HCT116 (cell line): ENCODE results near the gene RCC1. TPM values are rescaled to one million over a fixed set of nuclear protein-coding genes. Genes with fewer than 3 reads are reported as not detected.

Experiments used
- ATAC-seq: fragments of 200-7000 bp; cut with Tn5 transposase; 2 replicates; pipeline ENCODE4 v1.9.1; 2020; ENCODE audit warnings: mild to moderate bottlenecking, moderate library complexity
- BruUV-seq: library from RNA; stranded (reverse); fragments of 400-500 nt; replicated peaks from 2 replicates; lab custom pipeline; 2021; lab: Mats Ljungman, UMichigan
- CTCF ChIA-PET: fragments of 300-600 bp; sonication (Branson Sonifier 250); formaldehyde crosslinking; loops from one replicate; lab custom pipeline; 2021; ENCODE audit warnings: antibody characterized with exemption; lab: Charles Lee
- POLR2A ChIA-PET: fragments of 300-600, 350-600 bp; sonication (Branson Sonifier 250); formaldehyde crosslinking; loops from one replicate; lab custom pipeline; 2021; ENCODE audit warnings: antibody characterized with exemption; lab: Charles Lee
- RAD21 ChIA-PET, 2 experiments: fragments of 300-600 bp; sonication (Branson Sonifier 250); formaldehyde crosslinking; loops; one replicate each; lab custom pipeline; 2023; ENCODE audit warnings: low total read pairs in 2 of 2; ENCODE audit not compliant: uncharacterized antibody in 2 of 2, unreplicated experiment in 2 of 2, low non-redundant PET in 1 of 2; lab: Charles Lee
- DNase-seq: peaks from one replicate; pipeline ENCODE4 v3.0.0-alpha.2; 2010; ENCODE audit warnings: low read depth, low spot score
- H2AFZ ChIP-seq: fragments of 200-600 bp; shearing (Covaris generic), sonication (generic); 2 replicates; pipeline ENCODE4 v1.6.1; 2017; ENCODE audit warnings: low read depth, mixed run types, mixed read lengths, antibody characterized with exemption, low read length; ENCODE audit not compliant: poor library complexity, severe bottlenecking
- H3K27ac ChIP-seq: 2 replicates; pipeline ENCODE4 v1.5.1; 2012; ENCODE audit warnings: low read depth, low read length
- H3K27me3 ChIP-seq: fragments of 200-600 bp; sonication (generic); 2 replicates; pipeline ENCODE4 v1.6.1; 2016; ENCODE audit warnings: mixed run types, low read length, mixed read lengths; ENCODE audit not compliant: insufficient read depth
- H3K36me3 ChIP-seq, 2 experiments: fragments of 200-500 bp in 1 of 2; fragments of 200-600 bp in 1 of 2; sonication (Bioruptor generic) in 1 of 2; sonication (generic) in 1 of 2; 2 replicates each; pipeline versions ENCODE4 v1.5.1 to v1.6.1; 2014 to 2016; ENCODE audit warnings: low read length in 2 of 2, inconsistent platforms in 1 of 2, mixed read lengths in 1 of 2, mixed run types in 1 of 2; ENCODE audit not compliant: insufficient read depth in 2 of 2, control insufficient read depth in 1 of 2
- H3K4me1 ChIP-seq, 2 experiments: fragments of 200-600 bp in 1 of 2; sonication (generic) in 1 of 2; 2 replicates each; pipeline versions ENCODE4 v1.5.1 to v1.6.1; 2012 to 2017; ENCODE audit warnings: low read length in 2 of 2, inconsistent platforms in 1 of 2, mild to moderate bottlenecking in 1 of 2, mixed read lengths in 1 of 2, mixed run types in 1 of 2, moderate library complexity in 1 of 2; ENCODE audit not compliant: insufficient read depth in 2 of 2, control insufficient read depth in 1 of 2
- H3K4me2 ChIP-seq: fragments of 200-600 bp; sonication (generic); 2 replicates; pipeline ENCODE4 v1.6.1; 2017; ENCODE audit warnings: mixed run types, low read length, mixed read lengths
- H3K4me3 ChIP-seq, 2 experiments: fragments of 200-600 bp in 1 of 2; sonication (generic) in 1 of 2; replicated peaks in 1 of 2; 2 replicates each; pipeline ENCODE4 v1.5.1; 2011 to 2016; ENCODE audit warnings: low read length in 2 of 2, control low read depth in 1 of 2, low read depth in 1 of 2, mild to moderate bottlenecking in 1 of 2, mixed read lengths in 1 of 2, mixed run types in 1 of 2
- H3K79me2 ChIP-seq: fragments of 200-600 bp; sonication (generic); 2 replicates; pipeline ENCODE4 v1.6.1; 2017; ENCODE audit warnings: mild to moderate bottlenecking, mixed run types, low read length, moderate library complexity, mixed read lengths; ENCODE audit not compliant: insufficient read depth
- H3K9ac ChIP-seq: fragments of 200-600 bp; sonication (generic); 2 replicates; pipeline ENCODE4 v1.6.1; 2016; ENCODE audit warnings: low read length, mixed read lengths
- H3K9me2 ChIP-seq: fragments of 200-600 bp; sonication (generic), shearing (Covaris generic); 2 replicates; pipeline ENCODE4 v1.6.1; 2017; ENCODE audit warnings: mixed run types, mild to moderate bottlenecking, moderate library complexity; ENCODE audit not compliant: insufficient read depth
- H3K9me3 ChIP-seq, 2 experiments: fragments of 200-500 bp in 1 of 2; fragments of 200-600 bp in 1 of 2; sonication (Bioruptor generic) in 1 of 2; sonication (generic) in 1 of 2; 2 replicates each; pipeline ENCODE4 v1.6.1; 2014 to 2017; ENCODE audit warnings: low read length in 2 of 2, mixed read lengths in 2 of 2, inconsistent platforms in 1 of 2, low read depth in 1 of 2, mild to moderate bottlenecking in 1 of 2, mixed run types in 1 of 2, moderate library complexity in 1 of 2; ENCODE audit not compliant: control insufficient read depth in 1 of 2, insufficient read depth in 1 of 2
- H4K20me1 ChIP-seq: fragments of 200-600 bp; sonication (generic), shearing (Covaris generic); 2 replicates; pipeline ENCODE4 v1.6.1; 2017; ENCODE audit warnings: mixed run types, mild to moderate bottlenecking, moderate library complexity; ENCODE audit not compliant: insufficient read depth
- CBX3 ChIP-seq: IDR thresholded peaks from 2 replicates; pipeline ENCODE4 v1.6.1; 2012; ENCODE audit warnings: low read depth
- ELF1 ChIP-seq: IDR thresholded peaks from 2 replicates; pipeline ENCODE4 v1.6.1; 2012; ENCODE audit warnings: low read depth, borderline replicate concordance
- EZH2 ChIP-seq: fragments of 200-600 bp; sonication (generic); IDR thresholded peaks from 2 replicates; pipeline ENCODE4 v1.6.1; 2017; ENCODE audit warnings: antibody characterized with exemption, mixed run types
- EZH2phosphoT487 ChIP-seq: fragments of 200-600 bp; IDR thresholded peaks from 2 replicates; pipeline ENCODE4 v1.6.1; 2018; ENCODE audit warnings: antibody characterized with exemption, borderline replicate concordance
- FOSL1 ChIP-seq: IDR thresholded peaks from 2 replicates; pipeline ENCODE4 v1.6.1; 2012; ENCODE audit warnings: low read depth
- JUND ChIP-seq: IDR thresholded peaks from 2 replicates; pipeline ENCODE4 v1.6.1; 2012
- POLR2AphosphoS5 ChIP-seq: IDR thresholded peaks from 2 replicates; pipeline ENCODE4 v1.6.1; 2011; ENCODE audit warnings: mild to moderate bottlenecking, low read depth, low read length, moderate library complexity
- RAD21 ChIP-seq: IDR thresholded peaks from 2 replicates; pipeline ENCODE4 v1.6.1; 2012; ENCODE audit warnings: low read depth, mild to moderate bottlenecking
- SIN3A ChIP-seq: IDR thresholded peaks from 2 replicates; pipeline ENCODE4 v1.6.1; 2012; ENCODE audit warnings: low read depth
- SP1 ChIP-seq: IDR thresholded peaks from 2 replicates; pipeline ENCODE4 v1.6.1; 2012; ENCODE audit warnings: low read depth
- TCF7L2 ChIP-seq: IDR thresholded peaks from 2 replicates; pipeline ENCODE4 v1.7.0; 2011; ENCODE audit warnings: borderline replicate concordance, inconsistent platforms; ENCODE audit not compliant: insufficient read depth, insufficient read length; ENCODE audit errors: extremely low read depth
- ZFX ChIP-seq: fragments of 450-650 bp; IDR thresholded peaks from 2 replicates; pipeline ENCODE4 v1.6.1; 2017
- intact Hi-C: fragments of 100-400 bp; cut with micrococcal nuclease; formaldehyde crosslinking; loops from 2 replicates; pipeline ENCODE4 v1.10.0; 2022
- total RNA-seq: library from RNA; stranded (reverse); gene quantifications from one replicate; pipeline ENCODE4 v1.2.1, GENCODE V29; 2021; ENCODE audit not compliant: unreplicated experiment
- TF ChIP-seq, protein P1 (sequence below), 3 experiments: fragments of 200-600 bp in 1 of 3; sonication (generic) in 1 of 3; IDR thresholded peaks in 2 of 3; conservative IDR thresholded peaks in 1 of 3; 2 replicates each; pipeline ENCODE4 v1.5.1; 2012 to 2017; ENCODE audit warnings: low read depth in 2 of 3, low read length in 2 of 3, antibody characterized with exemption in 1 of 3, borderline replicate concordance in 1 of 3, control low read depth in 1 of 3, mild to moderate bottlenecking in 1 of 3, mixed read lengths in 1 of 3, mixed run types in 1 of 3, moderate library complexity in 1 of 3; ENCODE audit not compliant: insufficient read depth in 1 of 3
- TF ChIP-seq, protein P2 (sequence below): IDR thresholded peaks from 2 replicates; pipeline ENCODE4 v1.6.1; 2012
- TF ChIP-seq, protein P3 (sequence below): IDR thresholded peaks from 2 replicates; pipeline ENCODE4 v1.6.1; 2012; ENCODE audit warnings: low read depth

RCC1 gene
- total RNA-seq, 1 experiment from 2014 or later, result 124 TPM

DNA sequence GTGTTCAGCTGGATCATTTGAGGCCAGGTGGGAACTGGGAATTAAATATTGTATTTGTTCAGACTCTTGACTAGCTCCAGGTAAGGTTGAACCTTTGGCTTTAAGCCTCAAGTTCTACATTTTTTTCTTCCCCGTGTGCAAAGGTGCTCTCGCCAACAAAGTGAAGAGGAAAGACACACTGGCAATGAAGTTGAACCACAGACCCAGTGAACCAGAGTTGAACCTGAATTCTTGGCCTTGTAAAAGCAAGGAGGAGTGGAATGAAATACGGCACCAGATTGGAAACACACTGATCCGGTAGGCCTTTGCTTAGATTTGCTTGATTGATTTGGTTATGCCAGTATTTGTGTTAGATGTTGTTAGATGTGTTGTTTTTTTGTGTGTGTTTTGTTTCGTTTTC is 25.5 kb upstream of the RCC1 start:
- no peak overlapping the region for H2AFZ ChIP-seq
- POLR2A ChIA-PET, result interaction anchor here (0.6 to 1.2 kb wide), 2 partner anchors 24 to 25 kb away, joined by 3 to 4 read pairs; partner anchors contain the start of gene RCC1
- no peak for ATAC-seq
- CTCF ChIA-PET, result no interaction called here
- no peaks in the 10 kb centered on the region for H3K9me2 ChIP-seq
- H4K20me1 ChIP-seq, result no peaks in the 10 kb centered on the region
- DNase-seq, result no peak
- H3K9me3 ChIP-seq, result no peaks in the 10 kb centered on the region
- H3K27me3 ChIP-seq, result no peaks in the 10 kb centered on the region
- H3K79me2 ChIP-seq, result no peaks in the 10 kb centered on the region
- H3K36me3 ChIP-seq, result peaks cover 18 to 27% of the 10 kb centered on the region in 2 experiments; a peak in 3 of 4 replicates
- BruUV-seq, result no TSS peak
- H3K4me2 ChIP-seq, result peak overlapping the region; percentile 58; the same call in 1 of the 2 replicates
- H3K4me1 ChIP-seq, result peaks cover 18 to 31% of the 10 kb centered on the region in 2 experiments
- 0 out of 2 replicates have a peak overlapping the region, but pooled peaks have one; percentile 3 for H3K9ac ChIP-seq
- TF ChIP-seq, protein P1, sequence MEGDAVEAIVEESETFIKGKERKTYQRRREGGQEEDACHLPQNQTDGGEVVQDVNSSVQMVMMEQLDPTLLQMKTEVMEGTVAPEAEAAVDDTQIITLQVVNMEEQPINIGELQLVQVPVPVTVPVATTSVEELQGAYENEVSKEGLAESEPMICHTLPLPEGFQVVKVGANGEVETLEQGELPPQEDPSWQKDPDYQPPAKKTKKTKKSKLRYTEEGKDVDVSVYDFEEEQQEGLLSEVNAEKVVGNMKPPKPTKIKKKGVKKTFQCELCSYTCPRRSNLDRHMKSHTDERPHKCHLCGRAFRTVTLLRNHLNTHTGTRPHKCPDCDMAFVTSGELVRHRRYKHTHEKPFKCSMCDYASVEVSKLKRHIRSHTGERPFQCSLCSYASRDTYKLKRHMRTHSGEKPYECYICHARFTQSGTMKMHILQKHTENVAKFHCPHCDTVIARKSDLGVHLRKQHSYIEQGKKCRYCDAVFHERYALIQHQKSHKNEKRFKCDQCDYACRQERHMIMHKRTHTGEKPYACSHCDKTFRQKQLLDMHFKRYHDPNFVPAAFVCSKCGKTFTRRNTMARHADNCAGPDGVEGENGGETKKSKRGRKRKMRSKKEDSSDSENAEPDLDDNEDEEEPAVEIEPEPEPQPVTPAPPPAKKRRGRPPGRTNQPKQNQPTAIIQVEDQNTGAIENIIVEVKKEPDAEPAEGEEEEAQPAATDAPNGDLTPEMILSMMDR (IDR thresholded peaks at IDR 0.05 in 2 of 3, conservative IDR thresholded peaks at IDR 0.05 in 1 of 3; ENCODE audit: borderline replicate concordance in 1 of 3, insufficient read depth in 1 of 3, low read depth in 2 of 3, low read length in 2 of 3), result no peak
- TF ChIP-seq RAD21 (no peak), POLR2AphosphoS5 (no peak), SIN3A (no peak), ELF1 (no peak), FOSL1 (no peak)
- TF ChIP-seq, protein P2, sequence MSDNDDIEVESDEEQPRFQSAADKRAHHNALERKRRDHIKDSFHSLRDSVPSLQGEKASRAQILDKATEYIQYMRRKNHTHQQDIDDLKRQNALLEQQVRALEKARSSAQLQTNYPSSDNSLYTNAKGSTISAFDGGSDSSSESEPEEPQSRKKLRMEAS, result no peak
- intact Hi-C loops, result no loop called here
- no peak overlapping the region for H3K27ac ChIP-seq
- RAD21 ChIA-PET, result no interaction called here
- H3K4me3 ChIP-seq, result no peak overlapping the region

DNA sequence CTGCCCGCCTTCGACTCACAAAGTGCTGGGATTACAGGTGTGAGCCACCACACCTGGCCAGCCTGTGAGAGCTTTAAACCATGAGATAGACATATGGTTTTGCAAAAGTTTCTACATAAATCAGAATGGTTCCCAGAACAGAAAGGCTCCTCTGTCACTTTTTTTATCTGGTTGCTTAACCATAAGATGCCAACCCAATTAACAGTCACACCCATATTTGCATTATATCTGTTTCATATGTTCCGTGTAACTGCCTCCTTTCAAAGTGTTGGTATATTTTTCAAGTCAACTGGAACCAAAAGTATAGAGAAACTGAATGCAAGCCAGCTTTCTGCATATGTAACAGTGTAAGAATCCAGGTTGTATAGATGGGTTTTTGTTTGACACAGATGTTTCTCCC is 23.7 kb upstream of the RCC1 start:
- Histone ChIP-seq H3K9ac (no peak overlapping the region), H3K9me3 (no peaks in the 10 kb centered on the region), H3K4me1 (peaks cover 18 to 35% of the 10 kb centered on the region in 2 experiments), H3K27ac (no peak overlapping the region), H3K4me3 (no peak overlapping the region), H4K20me1 (no peaks in the 10 kb centered on the region), H3K4me2 (no peak overlapping the region), H3K79me2 (no peaks in the 10 kb centered on the region), H2AFZ (no peak overlapping the region), H3K36me3 (peaks cover 12 to 22% of the 10 kb centered on the region in 2 experiments; a peak in 2 of 4 replicates), H3K9me2 (no peaks in the 10 kb centered on the region), H3K27me3 (no peaks in the 10 kb centered on the region)
- no TSS peak for BruUV-seq
- ATAC-seq (no peak), DNase-seq (no peak)
- POLR2A ChIA-PET, result interaction anchor here (1.0 kb wide), 2 partner anchors 24 to 28 kb away, joined by 3 read pairs; partner anchors contain the start of gene RCC1
- intact Hi-C loops, result no loop called here
- RAD21 ChIA-PET, result interaction anchor here in 1 of 2 experiments (0.5 kb wide), 1 partner anchor 140 kb away, joined by 5 read pairs; no protein-coding TSS in a partner anchor
- CTCF ChIA-PET, result no interaction called here
- TF ChIP-seq, protein P3, sequence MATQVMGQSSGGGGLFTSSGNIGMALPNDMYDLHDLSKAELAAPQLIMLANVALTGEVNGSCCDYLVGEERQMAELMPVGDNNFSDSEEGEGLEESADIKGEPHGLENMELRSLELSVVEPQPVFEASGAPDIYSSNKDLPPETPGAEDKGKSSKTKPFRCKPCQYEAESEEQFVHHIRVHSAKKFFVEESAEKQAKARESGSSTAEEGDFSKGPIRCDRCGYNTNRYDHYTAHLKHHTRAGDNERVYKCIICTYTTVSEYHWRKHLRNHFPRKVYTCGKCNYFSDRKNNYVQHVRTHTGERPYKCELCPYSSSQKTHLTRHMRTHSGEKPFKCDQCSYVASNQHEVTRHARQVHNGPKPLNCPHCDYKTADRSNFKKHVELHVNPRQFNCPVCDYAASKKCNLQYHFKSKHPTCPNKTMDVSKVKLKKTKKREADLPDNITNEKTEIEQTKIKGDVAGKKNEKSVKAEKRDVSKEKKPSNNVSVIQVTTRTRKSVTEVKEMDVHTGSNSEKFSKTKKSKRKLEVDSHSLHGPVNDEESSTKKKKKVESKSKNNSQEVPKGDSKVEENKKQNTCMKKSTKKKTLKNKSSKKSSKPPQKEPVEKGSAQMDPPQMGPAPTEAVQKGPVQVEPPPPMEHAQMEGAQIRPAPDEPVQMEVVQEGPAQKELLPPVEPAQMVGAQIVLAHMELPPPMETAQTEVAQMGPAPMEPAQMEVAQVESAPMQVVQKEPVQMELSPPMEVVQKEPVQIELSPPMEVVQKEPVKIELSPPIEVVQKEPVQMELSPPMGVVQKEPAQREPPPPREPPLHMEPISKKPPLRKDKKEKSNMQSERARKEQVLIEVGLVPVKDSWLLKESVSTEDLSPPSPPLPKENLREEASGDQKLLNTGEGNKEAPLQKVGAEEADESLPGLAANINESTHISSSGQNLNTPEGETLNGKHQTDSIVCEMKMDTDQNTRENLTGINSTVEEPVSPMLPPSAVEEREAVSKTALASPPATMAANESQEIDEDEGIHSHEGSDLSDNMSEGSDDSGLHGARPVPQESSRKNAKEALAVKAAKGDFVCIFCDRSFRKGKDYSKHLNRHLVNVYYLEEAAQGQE, result no peak
- TF ChIP-seq RAD21 (no peak), TCF7L2 (no peak), JUND (no peak), EZH2phosphoT487 (no peak), SP1 (no peak), EZH2 (no peak), ZFX (no peak), SIN3A (no peak), CBX3 (no peak)
- TF ChIP-seq, protein P2, result no peak
